ENCODE measurements around the gene MFSD6L.
"Not testable (repeated sequence)": the region's sequence is repeated elsewhere in the genome, so short reads cannot be mapped to it uniquely, and the experiment has no call there.

Gene MFSD6L

GRCh38 chr17:8818047-8818446, 18.9 kb upstream of the MFSD6L start:
- no peak for TF ChIP-seq CTCF (IDR thresholded peaks at IDR 0.05; ENCODE audit: low read depth, low read length)
- H3K4me3 ChIP-seq (ENCODE audit: low read depth, low read length), result no peak overlapping the region

- TF ChIP-seq CTCF (IDR thresholded peaks at IDR 0.05; ENCODE audit: low read depth, low read length), result no peak
- H3K4me3 ChIP-seq (ENCODE audit: low read depth, low read length), result no peak overlapping the region
Measured at GRCh38 chr17:8806926-8807550, 7.9 kb upstream of the MFSD6L start.

GRCh38 chr17:8806253-8806925, 7.2 kb upstream of the MFSD6L start:
- TF ChIP-seq CTCF (IDR thresholded peaks at IDR 0.05; ENCODE audit: low read depth, low read length), result no peak
- no peak overlapping the region for H3K4me3 ChIP-seq (ENCODE audit: low read depth, low read length)

- H3K4me3 ChIP-seq (ENCODE audit: low read depth, low read length), result not testable (repeated sequence)
Measured at GRCh38 chr17:8805396-8805795, 6.2 kb upstream of the MFSD6L start.

GRCh38 chr17:8803531-8804420, 4.6 kb upstream of the MFSD6L start:
- TF ChIP-seq CTCF (IDR thresholded peaks at IDR 0.05; ENCODE audit: low read depth, low read length), result no peak
- no peak overlapping the region for H3K4me3 ChIP-seq (ENCODE audit: low read depth, low read length)

GRCh38 chr17:8801135-8801840, 2.1 kb upstream of the MFSD6L start:
- no peak for TF ChIP-seq CTCF (IDR thresholded peaks at IDR 0.05; ENCODE audit: low read depth, low read length)
- no peak overlapping the region for H3K4me3 ChIP-seq (ENCODE audit: low read depth, low read length)

- no peak overlapping the region for H3K4me3 ChIP-seq (ENCODE audit: low read depth, low read length)
- TF ChIP-seq CTCF (IDR thresholded peaks at IDR 0.05; ENCODE audit: low read depth, low read length), result no peak
Measured at GRCh38 chr17:8800656-8801055, 1.5 kb upstream of the MFSD6L start.
